Measurements from ENCODE around the gene ZNF331.

DNA sequence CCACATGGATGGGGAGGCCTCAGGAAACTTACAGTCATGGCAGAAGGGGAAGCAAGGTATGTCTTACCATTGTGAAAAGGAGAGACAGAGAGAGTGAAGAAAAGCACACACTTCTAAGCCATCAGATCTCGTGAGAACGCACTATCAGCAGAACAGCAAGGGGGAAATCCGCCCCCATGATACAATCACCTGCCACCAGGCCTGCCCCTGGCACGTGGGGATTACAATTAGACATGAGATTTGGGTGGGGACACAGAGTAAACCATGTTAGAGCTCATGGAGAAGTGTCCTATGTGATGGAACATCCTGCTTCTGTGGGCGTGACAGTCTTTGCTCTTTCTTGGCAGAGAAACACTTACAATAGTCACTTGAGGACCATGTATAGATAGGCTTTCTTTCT, 28.1 kb upstream of the ZNF331 start:
- TF ChIP-seq, protein P1, sequence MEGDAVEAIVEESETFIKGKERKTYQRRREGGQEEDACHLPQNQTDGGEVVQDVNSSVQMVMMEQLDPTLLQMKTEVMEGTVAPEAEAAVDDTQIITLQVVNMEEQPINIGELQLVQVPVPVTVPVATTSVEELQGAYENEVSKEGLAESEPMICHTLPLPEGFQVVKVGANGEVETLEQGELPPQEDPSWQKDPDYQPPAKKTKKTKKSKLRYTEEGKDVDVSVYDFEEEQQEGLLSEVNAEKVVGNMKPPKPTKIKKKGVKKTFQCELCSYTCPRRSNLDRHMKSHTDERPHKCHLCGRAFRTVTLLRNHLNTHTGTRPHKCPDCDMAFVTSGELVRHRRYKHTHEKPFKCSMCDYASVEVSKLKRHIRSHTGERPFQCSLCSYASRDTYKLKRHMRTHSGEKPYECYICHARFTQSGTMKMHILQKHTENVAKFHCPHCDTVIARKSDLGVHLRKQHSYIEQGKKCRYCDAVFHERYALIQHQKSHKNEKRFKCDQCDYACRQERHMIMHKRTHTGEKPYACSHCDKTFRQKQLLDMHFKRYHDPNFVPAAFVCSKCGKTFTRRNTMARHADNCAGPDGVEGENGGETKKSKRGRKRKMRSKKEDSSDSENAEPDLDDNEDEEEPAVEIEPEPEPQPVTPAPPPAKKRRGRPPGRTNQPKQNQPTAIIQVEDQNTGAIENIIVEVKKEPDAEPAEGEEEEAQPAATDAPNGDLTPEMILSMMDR (conservative IDR thresholded peaks at IDR 0.05) = no peak
- no peak for TF ChIP-seq ZFX (IDR thresholded peaks at IDR 0.05)

Measured in C4-2B (cell line).